ENCODE data around the gene TOR2A.

Gene TOR2A

GRCh38 chr9:127698985-127699670, 36.0 kb downstream of the TOR2A start:
- DNase-seq (ENCODE audit: low spot score), result no peak

GRCh38 chr9:127698386-127698785, 36.7 kb downstream of the TOR2A start:
- no peak for DNase-seq (ENCODE audit: low spot score)

- no peak for DNase-seq (ENCODE audit: low spot score)
Measured at GRCh38 chr9:127697575-127697974, 37.5 kb downstream of the TOR2A start.

GRCh38 chr9:127694890-127695720, 40.0 kb downstream of the TOR2A start:
- DNase-seq (ENCODE audit: low spot score), result no peak

GRCh38 chr9:127693697-127694096, 41.4 kb downstream of the TOR2A start:
- DNase-seq (ENCODE audit: low spot score), result no peak

GRCh38 chr9:127693143-127693542, 42.0 kb downstream of the TOR2A start:
- DNase-seq (ENCODE audit: low spot score), result no peak

- no peak for DNase-seq (ENCODE audit: low spot score)
Measured at GRCh38 chr9:127692071-127692470, 43.0 kb downstream of the TOR2A start.

GRCh38 chr9:127690735-127691134, 44.4 kb downstream of the TOR2A start:
- no peak for DNase-seq (ENCODE audit: low spot score)

GRCh38 chr9:127689329-127690000, 45.6 kb downstream of the TOR2A start:
- no peak for DNase-seq (ENCODE audit: low spot score)

- no peak for DNase-seq (ENCODE audit: low spot score)
Measured at GRCh38 chr9:127686461-127687393, 48.4 kb downstream of the TOR2A start.

- DNase-seq (ENCODE audit: low spot score), result no peak
Measured at GRCh38 chr9:127684576-127684975, 50.5 kb downstream of the TOR2A start.

- DNase-seq (ENCODE audit: low spot score), result no peak
Measured at GRCh38 chr9:127683723-127684122, 51.4 kb downstream of the TOR2A start.

- no peak for DNase-seq (ENCODE audit: low spot score)
Measured at GRCh38 chr9:127682351-127683136, 52.5 kb downstream of the TOR2A start.
